Measurements from ENCODE around the gene FGF9.

FGF9 gene

DNA sequence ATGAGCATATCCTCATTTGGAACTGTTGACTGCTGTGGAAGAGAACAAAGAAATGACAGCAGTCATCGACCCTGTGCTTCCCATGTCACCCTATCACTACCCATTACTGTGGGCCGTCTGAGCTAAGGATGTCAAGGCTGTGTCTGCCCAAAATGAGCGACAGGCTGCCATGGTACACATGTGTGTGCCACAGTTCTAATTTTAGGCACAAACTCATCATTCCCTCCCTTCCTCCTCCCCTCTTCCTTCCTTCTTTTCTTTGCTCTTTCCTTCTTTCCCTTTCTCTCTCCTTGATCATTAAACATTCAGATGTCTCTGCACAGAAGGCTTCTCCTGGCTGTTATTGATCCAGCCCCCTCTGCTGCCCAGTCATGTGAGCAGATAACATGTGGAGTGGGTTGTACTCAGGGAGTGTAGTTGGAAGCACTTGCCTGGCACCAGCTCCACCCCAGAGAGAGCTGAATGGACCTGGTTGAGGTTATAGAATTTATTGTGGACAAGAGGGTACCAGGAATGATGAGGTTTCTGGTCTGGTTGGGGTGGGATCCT is 6.3 kb downstream of the FGF9 start:
- no peak overlapping the region for H3K4me3 ChIP-seq (ENCODE audit: low read depth, low read length)
- no peaks in the 10 kb centered on the region for H3K9me3 ChIP-seq (ENCODE audit: control insufficient read depth, low read length)
- no peak overlapping the region for H3K4me2 ChIP-seq (ENCODE audit: low read length)
- H2AFZ ChIP-seq: no peak overlapping the region
- no peaks in the 10 kb centered on the region for H3K79me2 ChIP-seq
- H3K27ac ChIP-seq: no peak overlapping the region
- H3K27me3 ChIP-seq (ENCODE audit: control insufficient read depth, insufficient read depth, low read length): no peaks in the 10 kb centered on the region
- TF ChIP-seq, protein P1, sequence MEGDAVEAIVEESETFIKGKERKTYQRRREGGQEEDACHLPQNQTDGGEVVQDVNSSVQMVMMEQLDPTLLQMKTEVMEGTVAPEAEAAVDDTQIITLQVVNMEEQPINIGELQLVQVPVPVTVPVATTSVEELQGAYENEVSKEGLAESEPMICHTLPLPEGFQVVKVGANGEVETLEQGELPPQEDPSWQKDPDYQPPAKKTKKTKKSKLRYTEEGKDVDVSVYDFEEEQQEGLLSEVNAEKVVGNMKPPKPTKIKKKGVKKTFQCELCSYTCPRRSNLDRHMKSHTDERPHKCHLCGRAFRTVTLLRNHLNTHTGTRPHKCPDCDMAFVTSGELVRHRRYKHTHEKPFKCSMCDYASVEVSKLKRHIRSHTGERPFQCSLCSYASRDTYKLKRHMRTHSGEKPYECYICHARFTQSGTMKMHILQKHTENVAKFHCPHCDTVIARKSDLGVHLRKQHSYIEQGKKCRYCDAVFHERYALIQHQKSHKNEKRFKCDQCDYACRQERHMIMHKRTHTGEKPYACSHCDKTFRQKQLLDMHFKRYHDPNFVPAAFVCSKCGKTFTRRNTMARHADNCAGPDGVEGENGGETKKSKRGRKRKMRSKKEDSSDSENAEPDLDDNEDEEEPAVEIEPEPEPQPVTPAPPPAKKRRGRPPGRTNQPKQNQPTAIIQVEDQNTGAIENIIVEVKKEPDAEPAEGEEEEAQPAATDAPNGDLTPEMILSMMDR (IDR thresholded peaks at IDR 0.05): no peak
- peaks cover 3% of the 10 kb centered on the region for H3K4me1 ChIP-seq
- H3K36me3 ChIP-seq (ENCODE audit: control insufficient read depth, insufficient read depth, low read length): no peaks in the 10 kb centered on the region
- H3K9ac ChIP-seq: no peak overlapping the region

- no peak overlapping the region for H3K4me2 ChIP-seq (ENCODE audit: low read length)
- H3K27ac ChIP-seq: no peak overlapping the region
- no peak overlapping the region for H2AFZ ChIP-seq
- H3K4me3 ChIP-seq (ENCODE audit: low read depth, low read length): no peak overlapping the region
- H3K4me1 ChIP-seq: no peaks in the 10 kb centered on the region
- no peaks in the 10 kb centered on the region for H3K79me2 ChIP-seq
- TF ChIP-seq, protein P1 (IDR thresholded peaks at IDR 0.05): no peak
- no peak overlapping the region for H3K9ac ChIP-seq
- H3K27me3 ChIP-seq (ENCODE audit: control insufficient read depth, insufficient read depth, low read length): no peaks in the 10 kb centered on the region
- no peaks in the 10 kb centered on the region for H3K9me3 ChIP-seq (ENCODE audit: control insufficient read depth, low read length)
- H3K36me3 ChIP-seq (ENCODE audit: control insufficient read depth, insufficient read depth, low read length): no peaks in the 10 kb centered on the region
These were observed 12.3 kb downstream of the FGF9 start for GRCh38 chr13:21683034-21683733.

DNA sequence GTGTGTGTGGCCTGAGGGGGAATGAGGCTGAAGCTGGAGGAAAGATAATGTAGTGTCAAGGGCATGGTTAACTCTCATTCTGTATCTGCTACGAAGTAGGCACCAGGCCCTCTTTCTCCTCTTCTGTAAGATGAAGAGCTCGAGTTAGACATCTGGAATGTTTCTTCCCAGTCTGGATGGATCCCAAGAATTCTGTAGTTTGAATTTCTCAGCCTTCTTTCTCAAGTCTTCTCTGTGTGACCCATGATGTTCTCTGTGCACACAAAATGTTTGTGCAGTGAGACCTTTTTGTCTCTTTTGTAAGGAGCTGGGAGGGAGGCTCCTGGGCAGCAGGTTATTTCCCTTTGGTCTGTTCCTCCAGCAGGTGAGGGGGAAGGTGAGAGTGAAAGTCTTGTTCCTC is 13.7 kb downstream of the FGF9 start:
- no peak overlapping the region for H3K4me2 ChIP-seq (ENCODE audit: low read length)
- no peaks in the 10 kb centered on the region for H3K36me3 ChIP-seq (ENCODE audit: control insufficient read depth, insufficient read depth, low read length)
- H3K27me3 ChIP-seq (ENCODE audit: control insufficient read depth, insufficient read depth, low read length): no peaks in the 10 kb centered on the region
- no peak overlapping the region for H3K4me3 ChIP-seq (ENCODE audit: low read depth, low read length)
- no peaks in the 10 kb centered on the region for H3K4me1 ChIP-seq
- no peaks in the 10 kb centered on the region for H3K9me3 ChIP-seq (ENCODE audit: control insufficient read depth, low read length)
- TF ChIP-seq, protein P1 (IDR thresholded peaks at IDR 0.05): no peak
- H2AFZ ChIP-seq: no peak overlapping the region
- no peak overlapping the region for H3K27ac ChIP-seq
- H3K9ac ChIP-seq: no peak overlapping the region
- H3K79me2 ChIP-seq: no peaks in the 10 kb centered on the region

GRCh38 chr13:21685485-21686064 is 14.7 kb downstream of the FGF9 start:
- Histone ChIP-seq H3K36me3 (ENCODE audit: control insufficient read depth, insufficient read depth, low read length) (no peaks in the 10 kb centered on the region), H3K4me2 (ENCODE audit: low read length) (no peak overlapping the region), H3K9ac (no peak overlapping the region), H2AFZ (no peak overlapping the region), H3K9me3 (ENCODE audit: control insufficient read depth, low read length) (no peaks in the 10 kb centered on the region), H3K4me1 (no peaks in the 10 kb centered on the region), H3K27ac (no peak overlapping the region), H3K4me3 (ENCODE audit: low read depth, low read length) (no peak overlapping the region), H3K27me3 (ENCODE audit: control insufficient read depth, insufficient read depth, low read length) (no peaks in the 10 kb centered on the region), H3K79me2 (no peaks in the 10 kb centered on the region)
- TF ChIP-seq, protein P1 (IDR thresholded peaks at IDR 0.05): no peak

Measured in parathyroid adenoma (tissue), 2 donors.